H1 (cell line): ENCODE measurements around the gene TCF4.

Source experiments
- ATF3 ChIP-seq: IDR thresholded peaks from 2 replicates; pipeline ENCODE4 v1.6.1; 2011; ENCODE audit warnings: low read depth, mild to moderate bottlenecking, low read length; ENCODE audit not compliant: insufficient read depth
- BACH1 ChIP-seq: IDR thresholded peaks from 2 replicates; pipeline ENCODE4 v1.6.1; 2012; ENCODE audit warnings: low read length, improper control_type of control experiment
- CHD7 ChIP-seq: fragments of 300-600 bp; sonication (generic); IDR thresholded peaks from 2 replicates; pipeline ENCODE4 v1.7.1; 2012; ENCODE audit warnings: low read length, moderate library complexity, mild to moderate bottlenecking, inconsistent platforms; ENCODE audit not compliant: insufficient replicate concordance
- CTCF ChIP-seq, 3 experiments: IDR thresholded peaks; 1 replicate in 2 of 3; 2 replicates in 1 of 3; pipeline versions ENCODE4 v1.5.1 to v1.6.1; 2011; ENCODE audit warnings: low read length in 3 of 3, mild to moderate bottlenecking in 3 of 3, inconsistent platforms in 2 of 3, low read depth in 1 of 3, moderate library complexity in 1 of 3; ENCODE audit not compliant: insufficient read depth in 1 of 3; ENCODE audit errors: control extremely low read depth in 1 of 3
- JUND ChIP-seq: IDR thresholded peaks from 2 replicates; pipeline ENCODE4 v1.6.1; 2011; ENCODE audit warnings: mild to moderate bottlenecking, improper control_type of control experiment, low read length
- MAFK ChIP-seq: IDR thresholded peaks from 2 replicates; pipeline ENCODE4 v1.6.1; 2012; ENCODE audit warnings: low read depth, mild to moderate bottlenecking, improper control_type of control experiment, low read length
- MAX ChIP-seq: IDR thresholded peaks from 2 replicates; pipeline ENCODE4 v1.6.1; 2012; ENCODE audit warnings: inconsistent platforms
- POLR2A ChIP-seq, 2 experiments: IDR thresholded peaks; 1 replicate in 1 of 2; 2 replicates in 1 of 2; pipeline ENCODE4 v1.6.1; 2011; ENCODE audit warnings: low read depth in 2 of 2, low read length in 2 of 2, mild to moderate bottlenecking in 2 of 2; ENCODE audit errors: control extremely low read depth in 1 of 2
- POLR2AphosphoS5 ChIP-seq: IDR thresholded peaks from 2 replicates; pipeline ENCODE4 v1.6.1; 2011; ENCODE audit warnings: low read depth, low read length
- SIN3A ChIP-seq, 2 experiments: IDR thresholded peaks in 1 of 2; conservative IDR thresholded peaks in 1 of 2; 2 replicates each; pipeline ENCODE4 v1.6.1; 2011 to 2012; ENCODE audit warnings: low read length in 2 of 2, improper control_type of control experiment in 1 of 2, low read depth in 1 of 2, mild to moderate bottlenecking in 1 of 2
- SP2 ChIP-seq: IDR thresholded peaks from 2 replicates; pipeline ENCODE4 v1.6.1; 2012; ENCODE audit warnings: mild to moderate bottlenecking, low read length, inconsistent platforms
- TAF1 ChIP-seq: IDR thresholded peaks from 2 replicates; pipeline ENCODE4 v1.6.1; 2011; ENCODE audit warnings: mild to moderate bottlenecking, low read depth, low read length
- TAF7 ChIP-seq: optimal IDR thresholded peaks from 2 replicates; pipeline ENCODE3; 2011; ENCODE audit warnings: low read depth, mild to moderate bottlenecking, inconsistent platforms, low read length, moderate library complexity, borderline replicate concordance
- ZNF274 ChIP-seq: IDR thresholded peaks from 2 replicates; pipeline ENCODE4 v1.7.0; 2012; ENCODE audit warnings: low read length, borderline replicate concordance; ENCODE audit errors: extremely low read depth

GRCh38 chr18:55314615-55315237, 273.3 kb downstream of the TCF4 start:
- no peak for TF ChIP-seq CTCF (IDR thresholded peaks at IDR 0.05; ENCODE audit: control extremely low read depth in 1 of 3, insufficient read depth in 1 of 3, low read depth in 1 of 3, low read length in 3 of 3)
- TF ChIP-seq ATF3: no peak
- TF ChIP-seq ZNF274: no peak
- no peak for TF ChIP-seq POLR2AphosphoS5
- no peak for TF ChIP-seq TAF1
- no peak for TF ChIP-seq CHD7
- no peak for TF ChIP-seq POLR2A (IDR thresholded peaks at IDR 0.05; ENCODE audit: control extremely low read depth in 1 of 2, low read depth in 2 of 2, low read length in 2 of 2)
- TF ChIP-seq JUND: no peak
- no peak for TF ChIP-seq BACH1
- no peak for TF ChIP-seq MAFK
- TF ChIP-seq SIN3A (conservative IDR thresholded peaks at IDR 0.05 in 1 of 2, IDR thresholded peaks at IDR 0.05 in 1 of 2; ENCODE audit: low read depth in 1 of 2, low read length in 2 of 2): no peak
- TF ChIP-seq MAX: no peak
- no peak for TF ChIP-seq SP2
- TF ChIP-seq TAF7: no peak
